Fibroblast of pulmonary artery (primary cell): Measurements from ENCODE around the gene OSBPL5.

Experiments used
- DNase-seq: peaks from one replicate; pipeline ENCODE4 v3.0.0-alpha.2; 2010; ENCODE audit warnings: low read depth
- H3K4me3 ChIP-seq: replicated peaks from 2 replicates; pipeline ENCODE4 v1.5.1; 2011; ENCODE audit warnings: low read depth, mild to moderate bottlenecking, control low read depth, low read length, moderate library complexity
- CTCF ChIP-seq: IDR thresholded peaks from 2 replicates; pipeline ENCODE4 v1.5.1; 2011; ENCODE audit warnings: mild to moderate bottlenecking, control low read depth, low read length, inconsistent platforms; ENCODE audit errors: missing control alignments

The OSBPL5 gene

GRCh38 chr11:3180869-3181268 lies 15.8 kb upstream of the OSBPL5 start:
- no peak overlapping the region for H3K4me3 ChIP-seq
- no peak for DNase-seq
- TF ChIP-seq CTCF: no peak

- peak; percentile 41 for DNase-seq
- TF ChIP-seq CTCF: no peak
- H3K4me3 ChIP-seq: no peak overlapping the region
Observed at GRCh38 chr11:3178349-3178748, 13.2 kb upstream of the OSBPL5 start.

- H3K4me3 ChIP-seq: no peak overlapping the region
- DNase-seq: no peak
- TF ChIP-seq CTCF: no peak
Observed at GRCh38 chr11:3177931-3178330, 12.8 kb upstream of the OSBPL5 start.

- H3K4me3 ChIP-seq: no peak overlapping the region
- TF ChIP-seq CTCF: no peak
- no peak for DNase-seq
Observed at GRCh38 chr11:3176487-3176886, 11.4 kb upstream of the OSBPL5 start.

- no peak for DNase-seq
- no peak for TF ChIP-seq CTCF
- H3K4me3 ChIP-seq: no peak overlapping the region
Observed at GRCh38 chr11:3175194-3175593, 10.1 kb upstream of the OSBPL5 start.

- TF ChIP-seq CTCF: no peak
- no peak for DNase-seq
- H3K4me3 ChIP-seq: no peak overlapping the region
Observed at GRCh38 chr11:3174387-3174786, 9.3 kb upstream of the OSBPL5 start.

- TF ChIP-seq CTCF: no peak
- H3K4me3 ChIP-seq: no peak overlapping the region
- no peak for DNase-seq
Observed at GRCh38 chr11:3173795-3174194, 8.7 kb upstream of the OSBPL5 start.
